Choroid plexus epithelial cell (primary cell): ENCODE measurements around the gene C6orf163.
"Not testable (repeated sequence)": the region's sequence is repeated elsewhere in the genome, so short reads cannot be mapped to it uniquely, and the experiment has no call there.

Experiments
- DNase-seq: peaks from one replicate; pipeline ENCODE4 v3.0.0-alpha.2; 2010; ENCODE audit warnings: low read depth
- H3K4me3 ChIP-seq: 2 replicates; pipeline ENCODE4 v1.5.1; 2011; ENCODE audit warnings: low read depth, mild to moderate bottlenecking, control low read depth, low read length, moderate library complexity
- TF ChIP-seq, protein P1 (sequence below): conservative IDR thresholded peaks from 2 replicates; pipeline ENCODE4 v1.5.1; 2011; ENCODE audit warnings: low read depth, mild to moderate bottlenecking, control low read depth, inconsistent platforms, low read length, moderate library complexity

The C6orf163 gene

DNA sequence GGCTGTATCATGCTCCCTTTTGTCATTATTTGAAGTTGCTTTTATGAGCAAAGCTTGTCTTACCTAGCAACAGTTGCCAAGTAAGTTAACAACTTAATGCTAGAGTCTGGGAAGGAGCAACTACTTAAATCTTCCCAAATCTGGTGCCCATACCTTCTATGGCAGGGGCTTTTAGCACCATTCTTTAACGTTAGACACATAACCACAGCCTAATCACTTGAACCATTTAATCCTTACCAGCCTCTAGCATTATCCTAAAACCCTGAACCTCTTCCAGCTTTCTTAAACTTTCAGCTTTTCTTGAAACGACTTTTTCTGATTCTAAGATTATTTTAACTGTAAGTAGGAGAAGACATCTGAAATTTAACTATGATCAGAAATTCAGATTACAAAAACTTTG lies at the start of gene C6orf163:
Gene C6orf163 (plus strand): TSS at position 83 of the 400 bp plus-strand sequence. CDS start 287 bp downstream, at position 370.
- no peak for DNase-seq
- TF ChIP-seq, protein P1, sequence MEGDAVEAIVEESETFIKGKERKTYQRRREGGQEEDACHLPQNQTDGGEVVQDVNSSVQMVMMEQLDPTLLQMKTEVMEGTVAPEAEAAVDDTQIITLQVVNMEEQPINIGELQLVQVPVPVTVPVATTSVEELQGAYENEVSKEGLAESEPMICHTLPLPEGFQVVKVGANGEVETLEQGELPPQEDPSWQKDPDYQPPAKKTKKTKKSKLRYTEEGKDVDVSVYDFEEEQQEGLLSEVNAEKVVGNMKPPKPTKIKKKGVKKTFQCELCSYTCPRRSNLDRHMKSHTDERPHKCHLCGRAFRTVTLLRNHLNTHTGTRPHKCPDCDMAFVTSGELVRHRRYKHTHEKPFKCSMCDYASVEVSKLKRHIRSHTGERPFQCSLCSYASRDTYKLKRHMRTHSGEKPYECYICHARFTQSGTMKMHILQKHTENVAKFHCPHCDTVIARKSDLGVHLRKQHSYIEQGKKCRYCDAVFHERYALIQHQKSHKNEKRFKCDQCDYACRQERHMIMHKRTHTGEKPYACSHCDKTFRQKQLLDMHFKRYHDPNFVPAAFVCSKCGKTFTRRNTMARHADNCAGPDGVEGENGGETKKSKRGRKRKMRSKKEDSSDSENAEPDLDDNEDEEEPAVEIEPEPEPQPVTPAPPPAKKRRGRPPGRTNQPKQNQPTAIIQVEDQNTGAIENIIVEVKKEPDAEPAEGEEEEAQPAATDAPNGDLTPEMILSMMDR, result no peak
- H3K4me3 ChIP-seq, result no peak within 1 kb of the TSS

DNA sequence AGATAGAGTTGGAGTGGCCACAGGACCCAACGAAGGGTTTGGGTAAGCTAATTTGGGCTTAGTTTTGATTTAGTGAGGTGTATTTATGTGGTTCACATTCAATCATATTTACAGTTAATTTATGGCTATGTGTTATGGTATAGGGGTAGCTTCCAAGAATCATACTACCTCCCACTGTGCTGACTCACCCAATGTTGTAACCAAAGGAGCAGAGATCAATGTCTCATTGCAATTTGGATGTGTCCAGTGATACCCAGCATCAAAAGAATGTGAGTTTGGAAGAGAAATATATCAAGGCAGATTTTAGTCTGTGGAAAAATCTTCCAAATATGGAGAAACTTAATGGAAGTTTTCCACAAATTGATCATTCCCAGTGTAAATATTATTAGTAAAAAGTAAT lies 47.5 kb upstream of the C6orf163 start:
- peak; percentile 68 for DNase-seq
- TF ChIP-seq, protein P1, result no peak

DNA sequence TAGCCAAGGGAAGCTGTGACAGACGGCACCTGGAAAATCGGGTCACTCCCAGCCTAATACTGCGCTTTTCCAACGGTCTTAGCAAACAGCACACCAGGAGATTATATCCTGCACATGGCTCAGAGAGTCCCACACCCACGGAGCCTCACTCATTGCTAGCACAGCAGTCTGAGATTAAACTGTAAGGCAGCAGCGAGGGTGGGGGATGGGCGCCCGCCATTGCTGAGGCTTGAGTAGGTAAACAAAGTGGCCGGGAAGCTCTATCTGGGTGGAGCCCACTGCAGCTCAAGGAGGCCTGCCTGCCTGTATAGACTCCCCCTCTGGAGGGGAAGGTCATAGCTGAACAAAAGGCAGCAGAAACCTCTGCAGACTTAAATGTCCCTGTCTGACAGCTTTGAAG lies 43.3 kb upstream of the C6orf163 start:
- not testable (repeated sequence) for DNase-seq, H3K4me3 ChIP-seq

More for the DNA sequence above, 47.5 kb upstream of the C6orf163 start:
- no peak overlapping the region for H3K4me3 ChIP-seq

DNA sequence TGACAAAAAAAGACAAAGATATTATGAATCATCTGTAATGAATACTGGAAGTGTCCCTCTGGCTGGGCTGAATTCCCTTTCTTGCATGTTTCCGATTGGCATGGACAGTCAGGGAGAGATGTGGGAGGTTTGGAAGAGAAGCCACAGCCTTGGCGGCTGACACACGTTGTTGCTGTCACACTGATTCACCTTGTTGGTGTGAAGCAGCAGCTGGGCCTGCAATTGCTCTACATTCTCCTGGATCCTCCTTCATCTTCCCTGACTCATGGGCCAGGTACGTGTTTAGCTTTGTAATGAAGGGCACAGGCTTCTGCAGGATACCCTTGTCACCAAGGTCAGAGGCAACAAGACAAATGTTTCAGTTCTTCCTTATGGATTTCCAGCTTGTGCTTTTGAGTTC lies 35.6 kb upstream of the C6orf163 start:
- DNase-seq, result no peak
- TF ChIP-seq, protein P1, result no peak
- no peak overlapping the region for H3K4me3 ChIP-seq

DNA sequence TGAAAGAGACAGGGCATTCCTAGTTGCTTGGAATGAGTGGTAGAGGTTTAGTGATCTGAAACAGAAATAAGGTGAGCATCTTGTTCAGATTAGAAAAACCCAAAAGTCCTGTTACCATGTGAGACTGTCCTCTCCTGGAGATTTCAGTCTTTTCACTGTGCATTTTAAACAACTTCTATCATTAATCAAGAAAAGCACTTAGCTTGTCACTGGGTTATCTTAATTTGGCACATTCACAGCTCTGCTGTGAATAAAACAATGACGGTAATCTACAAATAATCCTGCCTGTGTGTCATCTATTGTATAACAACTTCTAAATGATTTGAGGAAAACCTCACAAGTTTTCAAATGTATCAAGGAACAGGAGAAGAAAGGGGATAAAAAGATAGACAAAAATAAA lies 31.8 kb upstream of the C6orf163 start:
- no peak overlapping the region for H3K4me3 ChIP-seq
- TF ChIP-seq, protein P1, result no peak
- DNase-seq, result no peak

DNA sequence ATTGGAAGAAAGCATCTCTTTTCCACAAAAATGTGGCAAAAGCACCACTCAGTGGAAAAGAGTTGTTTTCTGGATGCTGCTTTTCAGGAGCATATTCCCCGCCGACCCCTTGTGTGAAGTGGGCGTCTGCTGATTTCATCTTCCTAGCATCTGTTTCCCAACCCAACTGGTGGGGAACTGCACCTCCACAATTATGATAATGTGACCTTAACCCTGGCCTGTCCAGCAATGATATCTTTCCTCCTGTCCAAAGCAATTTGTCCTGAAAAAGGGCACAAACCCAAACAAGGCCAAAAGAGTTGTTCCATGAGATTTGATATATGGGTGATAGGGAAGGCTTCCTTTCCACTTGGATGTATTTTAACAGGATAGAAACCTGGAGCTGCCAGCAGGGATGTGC lies 29.5 kb upstream of the C6orf163 start:
- TF ChIP-seq, protein P1, result no peak
- H3K4me3 ChIP-seq, result no peak overlapping the region
- DNase-seq, result no peak

DNA sequence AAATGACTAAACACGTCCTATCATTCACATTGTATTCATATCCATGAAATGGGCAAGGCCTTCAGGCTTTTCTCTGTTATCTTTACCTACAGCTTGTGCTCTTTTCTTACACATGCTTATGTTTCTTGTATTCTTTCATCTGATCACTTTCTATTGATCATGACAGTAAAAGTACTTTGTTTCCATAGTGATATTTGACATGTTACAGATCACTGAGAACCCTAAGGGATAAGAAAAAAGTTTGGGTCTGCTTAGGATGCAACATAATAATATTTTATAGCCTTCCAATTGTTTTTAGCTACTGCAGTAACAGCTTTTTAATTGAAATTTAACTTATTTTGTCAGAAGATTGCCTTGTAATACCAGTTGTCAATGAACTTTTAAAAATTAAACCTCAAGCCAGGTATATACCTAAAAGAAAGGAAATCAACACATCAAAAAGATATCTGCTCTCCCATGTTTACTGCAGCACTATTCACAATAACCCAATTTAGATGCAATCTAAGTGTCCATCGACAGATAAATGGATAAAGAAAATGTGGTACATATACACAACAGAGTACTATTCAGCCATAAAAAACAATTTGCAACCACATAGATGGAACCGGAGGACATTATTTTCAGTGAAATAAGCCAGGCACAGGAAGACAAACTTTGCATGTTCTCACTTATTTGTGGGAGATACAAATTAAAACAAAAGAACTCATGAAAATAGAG lies 25.2 kb upstream of the C6orf163 start:
- DNase-seq, result no peak
- no peak overlapping the region for H3K4me3 ChIP-seq

More for the DNA sequence above, 25.2 kb upstream of the C6orf163 start:
- TF ChIP-seq, protein P1, result no peak
